DMS79 (cell line): ENCODE measurements around the gene TBX10.
"Not testable (repeated sequence)": the region's sequence is repeated elsewhere in the genome, so short reads cannot be mapped to it uniquely, and the experiment has no call there.

Source experiments
- DNase-seq: peaks from one replicate; lab custom pipeline; 2025; lab: John Stamatoyannopoulos, UW

TBX10 gene

DNA sequence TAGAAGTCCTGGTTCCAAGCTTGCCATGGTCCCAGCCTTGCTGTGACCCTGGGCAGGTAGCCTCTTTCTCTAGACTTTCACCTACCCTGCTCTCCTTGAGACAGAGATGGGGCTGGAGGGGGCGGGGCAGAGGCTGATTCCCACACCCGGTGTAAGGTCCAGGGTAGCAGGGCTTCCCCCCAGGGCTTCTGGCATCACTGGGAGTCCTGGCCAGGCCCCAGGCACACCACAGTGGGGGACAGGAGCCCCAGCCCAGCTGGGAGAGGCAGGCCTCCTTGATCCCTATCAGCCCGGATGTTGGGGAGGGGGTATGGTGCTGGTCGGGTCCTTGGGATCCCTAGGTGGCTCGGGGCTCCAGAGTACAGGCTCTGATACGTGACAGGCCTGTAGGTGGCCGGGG, 8.2 kb downstream of the TBX10 start:
- no peak for DNase-seq

DNA sequence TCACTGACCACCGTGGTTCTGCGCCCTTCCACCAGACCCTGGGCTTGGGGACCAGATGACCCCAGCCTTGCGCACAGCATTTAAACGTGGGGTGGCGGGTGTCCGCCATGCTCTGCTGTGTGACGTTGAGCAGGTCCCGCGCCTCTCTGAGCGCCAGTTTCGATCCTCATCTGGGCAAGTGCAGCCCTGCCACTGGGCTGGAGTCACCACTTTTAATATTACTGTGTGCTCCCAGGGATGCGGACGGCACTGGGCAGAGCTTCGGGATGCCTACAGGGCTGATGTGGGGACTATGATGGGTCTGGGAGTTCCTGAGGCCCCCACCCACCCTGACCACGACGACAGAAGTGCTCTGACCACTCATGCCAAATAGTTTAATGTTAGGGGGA, 8.6 kb downstream of the TBX10 start:
- no peak for DNase-seq

DNA sequence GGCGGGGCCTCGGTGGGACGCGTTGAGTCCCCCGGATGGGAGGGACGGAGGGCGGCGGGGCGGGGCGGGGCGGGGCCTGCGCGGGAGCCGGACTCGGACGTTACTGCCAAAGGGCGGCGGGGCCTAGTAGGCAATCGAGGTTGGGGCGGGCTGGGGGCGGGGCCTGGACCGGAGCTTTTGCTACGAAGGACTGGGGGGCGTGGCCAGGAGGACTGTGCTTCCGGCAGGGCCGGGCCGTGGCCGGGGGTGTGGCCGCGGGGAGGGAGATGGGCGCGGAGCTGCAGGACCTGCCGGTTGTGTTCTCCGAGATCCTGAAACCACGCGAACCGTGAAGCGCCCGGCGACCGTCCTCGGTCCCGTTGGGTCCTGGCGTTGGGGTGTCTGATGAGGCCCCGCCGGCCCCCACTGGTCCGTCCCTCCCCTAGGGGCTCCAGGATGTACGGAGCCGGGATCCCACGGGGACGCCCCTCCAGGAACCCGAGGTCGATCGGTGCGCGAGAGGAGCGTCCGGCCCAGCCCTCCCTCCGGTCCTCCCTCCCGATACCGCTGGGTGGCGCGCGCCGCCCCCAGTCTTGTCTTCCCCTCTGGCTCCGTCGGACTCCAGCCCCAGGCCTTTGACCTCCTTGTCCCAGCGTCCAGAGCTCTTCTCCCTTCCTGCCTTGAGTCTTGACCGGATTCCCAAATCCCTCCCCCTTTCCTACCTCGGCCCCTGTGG, 9.2 kb downstream of the TBX10 start:
- DNase-seq = peak; percentile 93

DNA sequence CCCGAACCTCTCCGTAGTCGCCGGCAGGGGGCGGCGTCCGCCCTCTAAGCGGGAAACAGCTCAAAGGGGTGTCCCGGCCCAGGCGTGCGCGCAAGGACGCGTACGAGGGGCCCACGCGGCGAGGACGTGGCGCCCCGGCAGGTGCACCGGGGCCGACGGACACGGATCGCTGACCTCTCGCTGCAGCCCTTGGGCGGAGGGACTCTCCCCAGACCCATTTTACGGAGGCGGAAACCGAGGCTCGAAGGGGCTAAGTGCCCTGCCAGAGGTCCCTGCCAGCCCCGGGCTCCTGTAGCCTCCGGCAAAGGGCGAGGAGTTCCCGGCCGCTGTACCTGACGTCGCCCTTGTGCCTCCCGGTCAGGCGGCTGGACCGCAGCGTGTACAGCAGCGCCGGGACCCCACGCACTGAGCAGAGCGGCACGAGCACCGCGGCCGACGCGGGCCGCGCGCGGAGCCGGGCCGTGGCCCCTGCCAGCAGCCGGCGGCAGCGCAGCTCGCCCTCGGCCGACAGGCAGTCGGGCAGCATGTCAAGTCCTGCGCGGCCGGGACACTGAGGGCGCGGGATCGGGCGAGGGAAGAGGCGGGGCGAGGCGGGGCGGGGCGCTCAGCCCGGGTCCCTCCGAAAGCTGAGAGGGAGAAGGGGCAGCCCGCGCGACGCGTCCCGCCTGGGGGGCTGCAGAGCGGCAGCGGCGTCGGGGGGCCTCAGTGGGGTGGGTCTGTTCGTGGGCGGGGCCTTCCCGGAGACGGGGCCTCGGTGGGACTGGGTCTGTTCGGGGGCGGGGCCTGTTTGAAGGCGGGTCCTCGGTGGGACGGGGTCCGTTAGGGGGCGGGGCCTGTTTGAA, 10.0 kb downstream of the TBX10 start, which contains the start of gene NUDT8:
NUDT8 (minus strand) TSS at position 552 of the 842 bp plus-strand sequence; CDS start at position 526, 26 bp downstream.
- no peak for DNase-seq

DNA sequence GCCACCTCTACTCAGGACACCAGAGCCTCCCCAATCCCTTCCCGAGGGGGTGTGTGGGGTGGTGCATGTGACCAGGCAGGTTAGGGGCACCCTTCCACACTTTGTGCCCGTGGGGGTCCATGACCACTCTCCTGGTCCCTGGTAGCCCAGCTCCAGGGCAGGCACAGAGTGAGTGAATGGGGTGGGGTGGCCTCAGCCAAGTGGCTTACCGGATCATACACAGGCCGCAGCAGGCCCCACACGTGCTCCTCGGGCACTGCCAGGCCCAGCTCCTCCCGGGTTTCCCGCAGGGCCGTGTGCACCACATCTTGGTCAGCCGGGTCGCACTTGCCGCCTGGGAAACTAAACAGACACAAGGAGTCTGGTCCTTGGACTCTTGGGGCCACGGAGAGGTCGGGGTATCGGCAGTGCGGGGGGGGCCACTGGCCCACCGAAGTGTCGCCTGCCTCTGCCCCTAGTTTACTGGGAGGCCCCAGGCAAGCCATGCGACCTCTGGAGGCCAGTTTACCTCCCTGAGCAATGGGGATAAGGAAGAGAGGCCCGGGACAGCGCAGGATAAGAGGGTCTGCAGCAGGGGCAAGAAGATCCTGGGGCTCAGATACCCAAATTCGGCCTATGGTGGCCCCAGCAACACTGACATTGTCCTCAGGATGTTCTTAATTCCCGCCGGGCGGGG, 10.7 kb downstream of the TBX10 start:
- no peak for DNase-seq

DNA sequence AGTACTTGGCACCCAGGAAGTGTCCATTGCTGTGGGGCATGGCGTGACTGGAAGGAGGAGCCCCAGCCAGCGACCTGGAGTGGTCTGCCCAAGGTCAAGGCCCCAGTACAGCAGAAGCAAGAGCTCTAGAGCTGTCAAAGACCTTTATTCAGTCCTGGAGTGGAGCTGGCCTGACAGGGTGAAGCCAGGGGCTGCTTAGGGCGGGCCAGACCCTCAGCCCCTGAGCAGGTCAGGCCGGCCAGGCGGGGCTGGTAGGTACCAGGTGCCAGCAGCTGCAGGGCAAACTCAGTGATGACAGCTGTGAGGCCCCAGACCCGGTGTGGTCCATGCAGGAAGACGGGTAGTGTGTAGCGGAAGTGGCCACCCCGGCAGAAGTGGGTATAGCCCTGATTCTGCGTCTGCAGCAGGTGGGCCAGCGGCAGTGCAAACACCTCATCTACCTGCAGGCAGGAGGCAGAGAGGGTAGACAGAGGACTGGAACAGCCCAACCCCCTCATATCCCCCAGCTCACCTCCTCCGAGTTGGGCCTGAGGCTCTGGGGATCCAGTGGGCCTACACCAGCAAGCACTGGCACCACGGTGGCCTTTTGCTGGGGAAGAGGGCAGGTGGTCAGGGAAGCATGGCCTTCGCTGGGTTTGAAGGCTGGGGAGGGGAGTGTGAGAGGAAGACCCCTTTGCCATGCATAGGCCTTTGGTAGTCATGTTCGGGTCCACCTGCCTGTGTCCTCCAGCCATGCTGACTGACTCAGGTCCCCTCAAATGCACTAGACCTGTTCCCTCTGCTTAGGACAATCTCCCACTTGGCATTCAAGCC, 11.5 kb downstream of the TBX10 start:
- DNase-seq = no peak

DNA sequence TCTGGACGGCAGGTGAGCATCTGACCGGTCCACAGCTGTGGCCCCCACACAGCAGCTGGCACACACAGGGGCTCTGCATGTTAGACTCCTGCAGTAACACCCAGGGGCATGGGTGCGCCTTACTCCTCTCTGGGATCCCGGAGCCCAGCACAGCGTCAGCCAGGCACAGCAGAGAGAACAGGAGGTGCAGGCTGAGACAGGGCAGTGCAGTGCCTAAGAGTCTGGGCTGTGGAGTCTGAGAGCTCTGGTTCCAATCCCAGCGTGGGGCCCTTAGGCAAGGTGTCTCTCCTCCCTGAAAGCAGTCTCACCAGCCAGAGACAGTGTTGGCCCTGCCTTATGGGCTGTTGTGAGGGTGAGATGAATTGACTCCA, 12.1 kb downstream of the TBX10 start:
- no peak for DNase-seq

DNA sequence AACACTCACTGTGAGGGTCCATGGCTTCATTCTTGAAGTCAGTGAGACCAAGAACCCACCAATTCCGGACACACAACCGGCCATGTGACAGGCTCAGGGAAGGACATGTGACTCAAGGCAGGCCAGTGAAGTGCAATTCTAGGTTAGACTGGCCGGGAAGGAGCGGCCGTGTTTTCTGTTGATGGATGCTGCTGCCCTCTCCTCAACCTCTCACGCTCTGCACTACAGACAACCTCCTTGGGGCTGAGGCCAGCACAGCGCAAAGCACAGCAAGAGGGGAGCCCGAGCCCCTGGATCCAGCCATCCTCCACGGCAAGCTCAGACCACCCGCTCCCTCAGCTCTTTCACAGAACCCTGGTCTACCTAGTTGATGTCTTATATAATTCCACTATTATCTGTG, 12.6 kb downstream of the TBX10 start:
- no peak for DNase-seq

DNA sequence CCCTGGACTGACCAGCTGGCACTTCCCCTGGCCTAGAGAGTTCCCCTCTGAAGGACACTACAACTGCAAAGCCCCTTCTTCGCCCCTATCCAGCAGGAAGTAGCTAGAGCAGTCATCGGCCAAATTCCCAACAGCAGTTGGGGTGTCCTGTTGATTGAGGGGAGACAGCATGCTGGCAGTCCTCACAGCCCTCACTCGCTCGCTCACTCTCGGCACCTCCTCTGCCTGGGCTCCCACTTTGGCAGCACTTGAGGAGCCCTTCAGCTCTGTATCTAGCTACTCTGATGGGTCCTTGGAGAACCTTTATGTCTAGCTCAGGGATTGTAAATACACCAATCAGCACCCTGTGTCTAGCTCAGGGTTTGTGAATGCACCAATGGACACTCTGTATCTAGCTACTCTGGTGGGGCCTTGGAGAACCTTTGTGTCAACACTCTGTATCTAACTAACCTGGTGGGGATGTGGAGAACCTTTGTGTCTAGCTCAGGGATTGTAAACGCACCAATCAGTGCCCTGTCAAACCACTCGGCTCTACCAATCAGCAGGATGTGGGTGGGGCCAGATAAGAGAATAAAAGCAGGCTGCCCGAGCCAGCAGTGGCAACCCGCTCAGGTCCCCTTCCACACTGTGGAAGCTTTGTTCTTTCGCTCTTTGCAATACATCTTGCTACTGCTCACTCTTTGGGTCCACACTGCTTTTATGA, 13.3 kb downstream of the TBX10 start:
- not testable (repeated sequence) for DNase-seq

DNA sequence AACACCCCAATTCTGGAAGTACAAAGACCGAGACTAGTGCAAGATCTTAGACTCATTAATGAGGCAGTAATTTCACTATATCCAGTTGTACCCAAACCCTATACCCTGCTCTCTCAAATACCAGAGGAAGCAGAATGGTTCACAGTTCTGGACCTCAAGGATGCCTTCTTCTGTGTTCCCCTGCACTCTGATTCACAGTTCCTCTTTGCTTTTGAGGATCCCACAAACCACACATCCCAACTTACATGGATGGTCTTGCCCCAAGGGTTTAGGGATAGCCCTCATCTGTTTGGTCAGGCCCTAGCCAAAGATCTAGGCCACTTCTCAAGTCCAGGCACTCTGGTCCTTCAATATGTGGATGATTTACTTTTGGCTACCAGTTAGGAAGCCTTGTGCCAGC, 15.8 kb downstream of the TBX10 start:
- not testable (repeated sequence) for DNase-seq

DNA sequence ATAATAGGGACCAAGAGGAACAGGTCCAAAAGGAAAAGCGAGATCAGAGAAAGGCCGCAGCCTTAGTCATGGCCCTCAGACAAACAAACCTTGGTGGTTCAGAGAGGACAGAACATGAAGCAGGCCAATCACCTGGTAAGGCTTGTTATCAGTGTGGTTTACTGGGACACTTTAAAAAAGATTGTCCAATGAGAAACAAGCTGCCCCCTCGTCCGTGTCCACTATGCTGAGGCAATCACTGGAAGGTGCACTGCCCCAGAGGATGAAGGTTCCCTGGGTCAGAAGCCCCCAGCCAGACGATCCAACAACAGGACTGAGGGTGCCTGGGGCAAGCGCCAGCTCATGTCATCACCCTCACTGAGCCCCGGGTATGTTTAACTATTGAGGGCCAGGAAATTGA, 16.7 kb downstream of the TBX10 start:
- not testable (repeated sequence) for DNase-seq

DNA sequence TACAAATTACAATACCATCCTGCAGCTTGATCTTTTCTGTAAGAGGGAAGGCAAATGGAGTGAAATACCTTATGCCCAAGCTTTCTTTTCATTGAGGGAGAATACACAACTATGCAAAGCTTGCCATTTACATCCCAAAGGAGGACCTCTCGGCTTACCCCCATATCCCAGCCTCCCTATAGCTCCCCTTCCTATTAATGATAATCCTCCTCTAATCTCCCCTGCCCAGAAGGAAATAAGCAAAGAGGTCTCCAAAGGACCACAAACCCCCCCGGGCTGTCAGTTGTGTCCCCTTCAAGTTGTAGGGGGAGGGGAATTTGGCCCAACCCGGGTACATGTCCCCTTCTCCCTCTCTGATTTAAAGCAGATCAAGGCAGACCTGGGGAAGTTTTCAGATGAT, 17.6 kb downstream of the TBX10 start:
- not testable (repeated sequence) for DNase-seq

DNA sequence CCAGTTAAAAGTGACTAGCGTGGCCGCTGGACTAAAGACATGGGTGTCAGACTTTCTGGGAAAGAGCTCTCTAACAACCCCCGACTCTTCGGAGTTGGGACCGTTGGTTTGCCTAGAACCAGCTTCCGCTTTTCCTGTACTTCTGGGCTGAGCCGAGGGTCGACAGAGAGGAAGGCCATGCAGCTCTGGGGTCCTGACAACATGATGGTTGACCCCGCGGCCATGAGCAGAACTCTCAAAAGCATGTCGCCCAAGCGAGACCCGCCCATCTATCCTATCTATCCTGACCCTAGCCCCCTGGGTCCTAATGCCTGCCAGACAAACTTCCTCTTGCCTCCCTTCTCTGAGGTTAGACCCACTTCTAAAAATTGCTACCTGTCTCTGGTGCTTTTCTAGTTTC, 18.9 kb downstream of the TBX10 start:
- DNase-seq = not testable (repeated sequence)

DNA sequence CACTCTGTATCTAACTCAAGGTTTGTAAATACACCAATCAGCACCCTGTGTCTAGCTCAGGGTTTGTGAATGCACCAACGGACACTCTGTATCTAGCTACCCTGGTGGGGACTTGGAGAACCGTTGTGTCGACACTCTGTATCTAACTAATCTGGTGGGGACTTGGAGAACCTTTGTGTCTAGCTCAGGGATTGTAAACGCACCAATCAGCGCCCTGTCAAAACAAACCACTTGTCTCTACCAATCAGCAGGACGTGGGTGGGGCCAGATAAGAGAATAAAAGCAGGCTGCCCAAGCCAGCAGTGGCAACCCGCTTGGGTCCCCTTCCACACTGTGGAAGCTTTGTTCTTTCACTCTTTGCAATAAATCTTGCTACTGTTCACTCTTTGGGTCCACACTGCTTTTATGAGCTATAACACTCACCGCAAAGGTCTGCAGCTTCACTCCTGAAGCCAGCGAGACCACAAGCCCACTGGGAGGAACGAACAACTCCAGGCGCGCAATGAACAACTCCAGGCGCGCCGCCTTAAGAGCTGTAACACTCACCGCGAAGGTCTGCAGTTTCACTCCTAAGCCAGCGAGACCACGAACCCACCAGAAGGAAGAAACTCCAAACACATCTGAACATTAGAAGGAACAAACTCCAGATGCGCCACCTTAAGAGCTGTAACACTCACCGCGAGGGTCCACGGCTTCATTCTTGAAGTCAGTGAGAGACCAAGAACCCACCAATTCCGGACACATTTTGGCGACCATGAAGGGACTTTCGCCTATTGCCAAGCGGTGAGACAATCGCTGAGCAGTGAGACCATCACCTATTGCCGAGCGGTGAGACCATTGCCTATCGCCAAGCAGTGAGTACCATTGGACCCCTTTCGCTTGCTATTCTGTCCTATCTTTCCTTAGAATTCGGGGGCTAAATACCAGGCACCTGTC, 19.6 kb downstream of the TBX10 start:
- not testable (repeated sequence) for DNase-seq

DNA sequence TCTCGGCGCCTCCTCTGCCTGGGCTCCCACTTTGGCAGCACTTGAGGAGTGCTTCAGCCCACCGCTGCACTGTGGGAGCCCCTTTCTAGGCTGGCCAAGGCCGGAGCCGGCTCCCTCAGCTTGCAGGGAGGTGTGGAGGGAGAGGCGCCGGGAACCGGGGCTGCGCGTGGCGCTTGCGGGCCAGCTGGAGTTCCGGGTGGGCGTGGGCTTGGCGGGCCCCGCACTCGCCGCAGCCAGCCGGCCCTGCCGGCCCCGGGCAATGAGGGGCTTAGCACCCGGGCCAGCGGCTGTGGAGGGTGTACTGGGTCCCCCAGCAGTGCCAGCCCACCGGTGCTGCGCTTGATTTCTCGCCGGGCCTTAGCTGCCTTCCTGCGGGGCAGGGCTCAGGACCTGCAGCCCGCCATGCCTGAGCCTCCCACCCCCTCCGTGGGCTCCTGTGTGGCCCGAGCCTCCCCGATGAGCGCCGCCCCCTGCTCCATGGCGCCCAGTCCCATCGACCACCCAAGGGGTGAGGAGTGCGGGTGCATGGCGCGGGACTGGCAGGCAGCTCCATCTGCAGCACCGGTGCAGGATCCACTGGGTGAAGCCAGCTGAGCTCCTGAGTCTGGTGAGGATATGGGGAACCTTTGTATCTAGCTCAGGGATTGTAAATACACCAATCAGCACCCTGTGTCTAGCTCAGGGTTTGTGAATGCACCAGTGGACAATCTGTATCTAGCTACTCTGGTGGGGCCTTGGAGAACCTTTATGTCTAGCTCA, 20.5 kb downstream of the TBX10 start:
- not testable (repeated sequence) for DNase-seq

DNA sequence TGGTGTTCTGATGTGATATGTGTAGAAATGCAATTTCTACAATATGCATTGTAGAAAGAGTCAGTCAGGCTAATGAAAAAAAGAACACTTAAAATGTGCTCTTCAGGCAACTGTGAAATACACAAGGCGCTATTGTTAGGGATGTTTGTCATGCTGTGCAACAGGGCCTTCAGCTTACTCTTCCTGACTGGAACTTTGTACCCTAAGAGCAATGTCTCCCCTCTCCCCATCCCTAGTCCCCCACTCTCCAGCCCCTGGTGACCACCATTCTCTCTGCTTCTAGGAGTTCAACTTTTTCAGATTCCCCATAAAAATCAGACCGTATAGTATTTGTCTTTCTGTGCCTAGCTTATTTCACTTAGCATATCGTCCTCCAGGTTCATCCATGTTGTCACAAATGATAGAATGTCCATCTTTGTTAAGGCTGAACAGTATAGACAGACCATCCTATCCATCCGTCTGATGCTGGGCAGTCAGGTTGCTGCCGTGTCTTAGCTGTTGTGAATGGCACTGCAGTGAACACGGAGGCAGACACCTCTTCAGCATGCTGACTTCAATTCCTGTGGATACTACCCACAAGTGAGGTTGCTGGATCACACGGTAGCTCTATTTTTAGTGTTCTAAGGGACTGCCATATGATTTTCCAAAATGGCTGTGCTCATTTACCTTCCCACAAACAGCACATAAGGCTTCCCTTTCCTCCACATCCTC, 22.2 kb downstream of the TBX10 start:
- no peak for DNase-seq

DNA sequence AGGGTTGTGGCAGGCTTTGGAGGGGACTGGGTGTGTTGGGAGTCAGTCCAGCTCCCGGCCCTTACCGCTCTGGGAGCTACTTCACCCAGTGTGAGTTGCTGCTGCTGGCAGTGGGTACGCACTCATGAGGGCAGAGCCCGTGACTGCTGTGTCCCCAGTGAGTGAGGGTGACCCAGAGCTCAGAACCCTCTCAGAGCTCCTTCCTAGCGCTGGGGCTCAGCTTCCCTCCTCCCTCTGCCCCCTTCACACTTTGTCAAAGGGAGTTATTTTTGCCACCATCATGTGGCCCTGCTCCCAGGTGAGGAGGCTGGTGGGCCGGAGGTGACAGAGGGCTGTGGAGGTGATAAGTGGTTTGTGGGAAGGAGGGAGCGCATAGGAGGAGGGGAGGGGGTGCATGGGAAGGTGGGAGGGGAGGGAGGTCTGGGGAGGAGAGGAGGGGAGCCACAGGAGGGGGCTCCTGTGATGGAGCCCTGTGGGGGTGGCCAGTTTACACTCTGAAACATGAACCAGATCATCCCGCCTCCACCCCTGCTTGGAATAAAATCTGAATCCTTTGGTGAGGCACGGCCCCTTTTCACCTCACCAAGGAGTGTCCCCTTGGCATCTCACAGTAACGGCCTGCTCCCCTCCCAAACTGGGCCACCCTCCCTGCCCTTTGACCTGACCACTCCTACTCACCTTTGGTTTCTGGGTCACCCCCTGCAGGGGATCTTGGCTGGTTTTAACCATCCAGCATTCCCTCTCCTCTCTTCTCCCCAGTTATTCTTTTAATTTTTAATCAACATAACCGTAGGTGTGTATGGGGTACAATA, 22.9 kb downstream of the TBX10 start:
- peak; percentile 63 for DNase-seq
